Left lung (tissue), 10 donors: ENCODE results near the gene MTG2. TPM values are rescaled to one million over a fixed set of nuclear protein-coding genes. Genes with fewer than 3 reads are reported as not detected.

Experiments
- ATAC-seq: fragments of 200-7000 bp; cut with Tn5 transposase; one replicate; pipeline ENCODE4 v1.9.1; 2020; ENCODE audit warnings: moderate library complexity
- DNase-seq, 4 donors: peaks; one replicate each; pipeline ENCODE4 v3.0.0-alpha.2; 2013 to 2020
- H3K27ac ChIP-seq, 2 donors: fragments of 200-600 bp; sonication (generic) in 1 of 2; one replicate each; pipeline versions ENCODE4 v1.5.0 to v1.8.0; 2020 to 2021
- H3K27me3 ChIP-seq, 2 donors: fragments of 200-600 bp; sonication (generic) in 1 of 2; one replicate each; pipeline versions ENCODE4 v1.5.0 to v1.8.0; 2020 to 2021
- H3K36me3 ChIP-seq, 2 donors: fragments of 200-600 bp; sonication (generic) in 1 of 2; one replicate each; pipeline versions ENCODE4 v1.5.0 to v1.8.0; 2020 to 2021
- H3K4me1 ChIP-seq, 2 donors: fragments of 200-600 bp; one replicate each; pipeline ENCODE4 v1.8.0; 2021
- H3K4me3 ChIP-seq, 2 donors: fragments of 200-600 bp; sonication (generic) in 1 of 2; one replicate each; pipeline versions ENCODE4 v1.5.0 to v1.8.0; 2020 to 2021; ENCODE audit warnings: mild to moderate bottlenecking in 1 of 2
- H3K9me3 ChIP-seq, 2 donors: fragments of 200-600 bp; sonication (generic) in 1 of 2; one replicate each; pipeline versions ENCODE4 v1.5.0 to v1.8.0; 2020 to 2021
- intact Hi-C, 2 donors: fragments of 100-400 bp; cut with DNase I; formaldehyde crosslinking; loops; one replicate each; pipeline versions ENCODE4 v1.11.2 to v1.14.2; 2022
- polyA plus RNA-seq, 6 donors: library from polyadenylated mRNA; unstranded; fragments of 120-200 nt; gene quantifications; one replicate each; pipeline ENCODE4 v1.2.1, GENCODE V29; 2013; ENCODE audit not compliant: insufficient read length in 6 of 6
- total RNA-seq, 2 donors: library from RNA; stranded (reverse); fragmentation: NEBNext Ultra II Directional; extraction: Animal tissue kit (Norgen Biotek cat#: 25700); gene quantifications; one replicate each; pipeline ENCODE4 v1.2.1, GENCODE V29; 2021
- TF ChIP-seq, protein P1 (sequence below), 2 donors: fragments of 200-600 bp; sonication (generic) in 1 of 2; IDR thresholded peaks; one replicate each; pipeline versions ENCODE4 v1.5.0 to v1.8.0; 2021; ENCODE audit warnings: antibody characterized with exemption in 2 of 2
- donor health status: DM: no; HTN: yes; CAD: no.
- donor health status: DM: no; HTN: no; CAD: no.

The MTG2 gene
- total and polyA plus RNA-seq, 8 donors = 25.5 to 34.6 (median 31.2) TPM

DNA sequence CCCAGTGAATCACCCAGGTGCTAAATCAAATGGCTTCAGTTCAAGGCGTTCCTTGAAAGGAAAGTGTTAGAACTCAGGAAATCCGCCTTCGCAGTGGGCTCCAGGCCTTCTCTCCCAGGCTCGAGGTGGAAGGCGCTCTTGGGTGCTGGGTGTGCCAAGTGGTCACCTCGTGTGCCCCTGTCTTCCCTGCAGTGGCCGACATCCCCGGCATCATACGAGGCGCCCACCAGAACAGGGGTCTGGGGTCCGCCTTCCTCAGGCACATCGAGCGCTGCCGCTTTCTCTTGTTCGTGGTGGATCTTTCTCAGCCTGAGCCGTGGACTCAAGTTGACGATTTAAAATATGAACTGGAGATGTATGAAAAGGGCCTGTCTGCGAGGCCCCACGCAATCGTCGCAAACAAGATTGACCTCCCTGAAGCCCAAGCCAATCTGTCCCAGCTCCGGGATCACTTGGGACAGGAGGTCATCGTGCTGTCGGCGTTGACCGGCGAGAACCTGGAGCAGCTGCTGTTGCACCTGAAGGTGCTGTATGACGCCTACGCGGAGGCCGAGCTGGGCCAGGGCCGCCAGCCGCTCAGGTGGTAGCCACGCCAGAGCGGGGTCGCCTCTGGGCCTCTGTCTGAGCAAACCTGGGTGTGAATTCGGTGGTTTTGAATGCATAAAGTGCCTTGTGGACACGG, 17.8 kb downstream of the MTG2 start:
- H3K9me3 ChIP-seq = no peaks in the 10 kb centered on the region
- intact Hi-C loops = no loop called here
- peak in 1 of 4 donors; percentile 58 for DNase-seq
- H3K4me1 ChIP-seq = no peaks in the 10 kb centered on the region
- no peak overlapping the region for H3K27ac ChIP-seq
- no peaks in the 10 kb centered on the region for H3K27me3 ChIP-seq
- H3K36me3 ChIP-seq = peaks cover 0 to 84% of the 10 kb centered on the region in 2 donors
- H3K4me3 ChIP-seq = no peak overlapping the region
- TF ChIP-seq, protein P1, sequence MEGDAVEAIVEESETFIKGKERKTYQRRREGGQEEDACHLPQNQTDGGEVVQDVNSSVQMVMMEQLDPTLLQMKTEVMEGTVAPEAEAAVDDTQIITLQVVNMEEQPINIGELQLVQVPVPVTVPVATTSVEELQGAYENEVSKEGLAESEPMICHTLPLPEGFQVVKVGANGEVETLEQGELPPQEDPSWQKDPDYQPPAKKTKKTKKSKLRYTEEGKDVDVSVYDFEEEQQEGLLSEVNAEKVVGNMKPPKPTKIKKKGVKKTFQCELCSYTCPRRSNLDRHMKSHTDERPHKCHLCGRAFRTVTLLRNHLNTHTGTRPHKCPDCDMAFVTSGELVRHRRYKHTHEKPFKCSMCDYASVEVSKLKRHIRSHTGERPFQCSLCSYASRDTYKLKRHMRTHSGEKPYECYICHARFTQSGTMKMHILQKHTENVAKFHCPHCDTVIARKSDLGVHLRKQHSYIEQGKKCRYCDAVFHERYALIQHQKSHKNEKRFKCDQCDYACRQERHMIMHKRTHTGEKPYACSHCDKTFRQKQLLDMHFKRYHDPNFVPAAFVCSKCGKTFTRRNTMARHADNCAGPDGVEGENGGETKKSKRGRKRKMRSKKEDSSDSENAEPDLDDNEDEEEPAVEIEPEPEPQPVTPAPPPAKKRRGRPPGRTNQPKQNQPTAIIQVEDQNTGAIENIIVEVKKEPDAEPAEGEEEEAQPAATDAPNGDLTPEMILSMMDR (IDR thresholded peaks at IDR 0.05) = no peak
- no peak for ATAC-seq

DNA sequence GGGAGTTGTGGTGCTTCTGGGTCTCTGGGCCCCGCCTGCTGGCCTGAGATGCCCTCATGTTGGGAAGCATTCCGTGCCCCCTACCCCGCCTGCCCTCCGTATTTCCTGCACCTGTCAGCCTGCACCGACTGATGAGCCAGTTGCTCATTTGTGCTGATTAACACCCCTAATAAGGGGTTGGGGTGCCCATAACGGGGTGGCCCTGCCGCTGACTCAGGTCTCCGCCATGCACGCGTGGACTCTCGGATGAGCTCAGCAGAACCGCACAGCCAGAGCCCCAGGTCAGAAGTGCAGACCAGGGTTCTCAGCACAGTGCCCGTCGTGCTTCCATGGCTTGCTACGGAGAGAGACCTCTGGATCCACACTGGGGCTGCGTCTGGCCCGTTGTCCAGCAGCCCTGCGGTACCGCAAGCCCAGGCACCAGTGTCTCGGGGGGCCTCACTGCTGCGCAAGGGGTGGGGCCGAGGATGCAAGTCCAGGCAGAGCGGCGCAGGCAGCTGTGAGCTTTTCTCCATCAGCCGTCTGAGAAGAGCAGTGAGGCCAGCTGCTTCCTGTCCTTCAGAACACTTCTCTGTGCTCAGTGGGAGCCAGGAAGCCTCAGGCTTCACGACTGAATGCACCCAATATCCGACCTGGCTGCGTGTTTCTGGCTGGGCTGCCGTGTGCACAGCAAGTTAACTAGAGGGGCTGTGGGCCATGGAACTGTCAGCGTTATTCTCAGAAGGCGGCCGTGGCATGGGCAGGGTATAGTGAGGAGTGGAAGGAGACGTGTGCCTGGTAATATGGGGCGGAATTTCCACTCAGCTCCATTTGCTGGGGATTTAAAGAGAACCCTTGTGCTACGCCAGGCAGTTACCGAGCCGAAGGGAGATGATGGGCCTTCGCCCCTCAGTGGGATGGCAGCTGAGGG, 18.6 kb downstream of the MTG2 start:
- intact Hi-C loops = no loop called here
- H3K9me3 ChIP-seq = no peaks in the 10 kb centered on the region
- no peaks in the 10 kb centered on the region for H3K4me1 ChIP-seq
- ATAC-seq = no peak
- TF ChIP-seq, protein P1 (IDR thresholded peaks at IDR 0.05) = no peak
- peak in 1 of 4 donors; percentile 50 for DNase-seq
- no peaks in the 10 kb centered on the region for H3K27me3 ChIP-seq
- no peak overlapping the region for H3K4me3 ChIP-seq
- no peak overlapping the region for H3K27ac ChIP-seq
- H3K36me3 ChIP-seq = peaks cover 0 to 76% of the 10 kb centered on the region in 2 donors

DNA sequence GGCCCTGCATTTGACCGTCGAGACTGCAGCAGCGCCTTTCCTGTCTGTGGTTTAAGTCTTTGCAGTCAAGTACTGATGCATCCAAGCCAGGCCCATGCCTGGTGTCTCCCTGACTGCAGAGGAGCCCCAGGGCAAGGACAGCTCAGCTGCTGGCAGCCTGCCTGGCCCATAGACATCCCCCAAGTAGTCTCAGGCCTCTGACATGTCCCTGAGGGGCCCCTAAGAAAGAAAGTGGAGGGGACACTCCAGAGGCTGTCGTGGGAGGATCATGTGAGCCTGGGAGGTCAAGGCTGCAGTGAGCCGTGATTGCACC, 19.2 kb downstream of the MTG2 start:
- intact Hi-C loops = no loop called here
- no peaks in the 10 kb centered on the region for H3K4me1 ChIP-seq
- DNase-seq (peak in 1 of 4 donors; percentile 20), ATAC-seq (no peak)
- H3K27ac ChIP-seq = no peak overlapping the region
- H3K36me3 ChIP-seq = peaks cover 0 to 70% of the 10 kb centered on the region in 2 donors
- TF ChIP-seq, protein P1 (IDR thresholded peaks at IDR 0.05) = no peak
- no peaks in the 10 kb centered on the region for H3K27me3 ChIP-seq
- no peaks in the 10 kb centered on the region for H3K9me3 ChIP-seq
- no peak overlapping the region for H3K4me3 ChIP-seq

DNA sequence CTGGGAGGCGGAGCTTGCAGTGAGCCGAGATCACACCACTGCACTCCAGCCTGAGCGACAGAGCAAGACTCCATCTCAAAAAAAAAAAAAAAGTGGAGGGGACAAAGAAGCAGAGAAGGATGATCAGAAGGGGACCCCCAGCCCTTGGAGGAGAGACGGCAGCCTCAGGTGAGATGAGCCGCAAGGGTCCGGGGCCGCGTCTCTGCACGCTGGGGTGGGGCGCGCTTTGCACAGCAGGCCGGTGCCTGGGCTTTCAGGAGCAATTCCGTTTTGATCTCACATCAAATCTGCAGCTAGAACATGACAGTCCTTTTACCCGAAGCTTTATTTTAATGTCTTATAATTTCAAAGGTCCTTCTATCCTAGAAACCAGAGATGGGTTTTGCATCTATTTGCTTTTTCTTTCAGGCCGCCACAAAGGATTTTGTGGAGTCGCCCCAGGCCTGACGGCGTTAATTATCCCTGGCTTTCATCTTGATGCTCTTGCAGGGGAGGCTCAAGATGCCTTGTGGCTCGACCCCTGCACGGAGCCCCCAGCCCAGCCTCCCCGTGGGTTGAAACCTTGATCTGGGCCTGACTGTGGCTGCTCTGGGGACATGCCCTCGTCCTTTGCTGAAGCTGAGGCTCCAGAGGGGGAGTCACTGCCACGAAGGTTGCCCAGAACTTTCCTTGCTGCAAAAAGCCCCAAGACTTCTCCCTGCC, 20.0 kb downstream of the MTG2 start:
- H3K27ac ChIP-seq = no peak overlapping the region
- no peaks in the 10 kb centered on the region for H3K4me1 ChIP-seq
- H3K9me3 ChIP-seq = no peaks in the 10 kb centered on the region
- TF ChIP-seq, protein P1 (IDR thresholded peaks at IDR 0.05) = no peak
- intact Hi-C loops = no loop called here
- no peak overlapping the region for H3K4me3 ChIP-seq
- no peaks in the 10 kb centered on the region for H3K27me3 ChIP-seq
- ATAC-seq (no peak), DNase-seq (peak in 1 of 4 donors; percentile 61)
- peaks cover 0 to 62% of the 10 kb centered on the region in 2 donors for H3K36me3 ChIP-seq
